Progenitor cell of endocrine pancreas (in vitro differentiated cells): ENCODE measurements around the gene POLR3GL. TPM values are rescaled to one million over a fixed set of nuclear protein-coding genes. Genes with fewer than 3 reads are reported as not detected.
"Not testable (repeated sequence)": the region's sequence is repeated elsewhere in the genome, so short reads cannot be mapped to it uniquely, and the experiment has no call there.

ENCODE experiments used
- DNase-seq: peaks from one replicate; pipeline ENCODE4 v3.0.0; 2021; ENCODE audit warnings: low spot score; ENCODE audit not compliant: unreplicated experiment
- H3K27ac Mint-ChIP-seq: 2 replicates; pipeline ENCODE4 v1.8.0; 2021; ENCODE audit warnings: mild to moderate bottlenecking, moderate library complexity, mixed read lengths
- H3K27me3 Mint-ChIP-seq: 2 replicates; pipeline ENCODE4 v1.8.0; 2021; ENCODE audit warnings: mixed read lengths
- H3K36me3 Mint-ChIP-seq: 2 replicates; pipeline ENCODE4 v1.8.0; 2022; ENCODE audit warnings: mixed read lengths; ENCODE audit not compliant: insufficient read depth
- H3K4me1 Mint-ChIP-seq: 2 replicates; pipeline ENCODE4 v1.8.0; 2021; ENCODE audit warnings: low read depth, mixed read lengths
- H3K4me3 Mint-ChIP-seq: 2 replicates; pipeline ENCODE4 v1.8.0; 2021; ENCODE audit warnings: low read depth, mild to moderate bottlenecking, moderate library complexity, mixed read lengths
- H3K9me3 Mint-ChIP-seq: 2 replicates; pipeline ENCODE4 v1.8.0; 2021; ENCODE audit warnings: low read depth, mixed read lengths
- CTCF ChIP-seq: fragments of 200-600 bp; sonication (generic); IDR thresholded peaks from one replicate; pipeline ENCODE4 v1.5.0; 2021; ENCODE audit warnings: antibody characterized with exemption, mild to moderate bottlenecking; ENCODE audit not compliant: unreplicated experiment
- total RNA-seq: library from RNA; stranded (reverse); gene quantifications from 2 replicates; pipeline ENCODE4 v1.2.1, GENCODE V29; 2021

The POLR3GL gene
- total RNA-seq, 1 donor from 2014 or later, result 13.7 TPM

GRCh38 chr1:145918992-145919939 is 45.2 kb upstream of the POLR3GL start:
- no peak for TF ChIP-seq CTCF
- Mint-ChIP-seq H3K27me3 (no peaks in the 10 kb centered on the region), H3K9me3 (no peaks in the 10 kb centered on the region), H3K4me1 (peaks cover 14% of the 10 kb centered on the region), H3K27ac (peak overlapping the region; percentile 96), H3K4me3 (peak overlapping the region; percentile 92), H3K36me3 (peaks cover 7% of the 10 kb centered on the region)
- no peak for DNase-seq

DNA sequence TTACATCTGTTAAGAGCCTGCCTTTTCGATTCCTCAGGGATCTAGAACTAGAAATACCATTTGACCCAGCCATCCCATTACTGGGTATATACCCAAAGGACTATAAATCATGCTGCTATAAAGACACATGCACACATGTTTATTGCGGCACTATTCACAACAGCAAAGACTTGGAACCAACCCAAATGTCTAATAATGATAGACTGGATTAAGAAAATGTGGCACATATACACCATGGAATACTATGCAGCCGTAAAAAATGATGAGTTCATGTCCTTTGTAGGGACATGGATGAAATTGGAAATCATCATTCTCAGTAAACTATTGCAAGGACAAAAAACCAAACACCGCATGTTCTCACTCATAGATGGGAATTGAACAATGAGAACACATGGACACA is 44.2 kb upstream of the POLR3GL start:
- H3K27ac Mint-ChIP-seq, DNase-seq, H3K36me3 Mint-ChIP-seq, H3K27me3 Mint-ChIP-seq, H3K9me3 Mint-ChIP-seq: not testable (repeated sequence)
- peaks cover 14% of the 10 kb centered on the region for H3K4me1 Mint-ChIP-seq
- H3K4me3 Mint-ChIP-seq, result peak overlapping the region; percentile 92

DNA sequence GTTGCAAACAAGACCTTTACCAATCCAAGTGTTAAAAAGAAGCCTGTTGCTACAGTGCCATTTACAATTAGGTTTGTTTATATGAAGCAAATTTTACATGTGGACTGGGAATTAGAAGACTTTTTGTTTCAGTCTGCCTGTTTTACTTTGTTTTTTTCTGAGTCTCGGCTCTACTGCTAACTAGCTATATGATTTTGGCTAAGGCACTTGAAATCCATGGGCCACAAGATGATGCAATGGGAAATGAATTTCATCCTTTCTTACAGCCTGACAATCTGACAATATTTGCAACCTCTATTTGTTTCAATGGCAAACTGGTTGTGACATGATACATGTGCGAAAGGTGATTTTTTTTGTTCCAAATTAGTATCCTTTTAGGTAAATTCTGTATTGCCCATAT is 42.2 kb upstream of the POLR3GL start:
- no peaks in the 10 kb centered on the region for H3K27me3 Mint-ChIP-seq
- TF ChIP-seq CTCF, result no peak
- no peak overlapping the region for H3K27ac Mint-ChIP-seq
- peaks cover 15% of the 10 kb centered on the region for H3K4me1 Mint-ChIP-seq
- no peak for DNase-seq
- no peak overlapping the region for H3K4me3 Mint-ChIP-seq
- H3K36me3 Mint-ChIP-seq, result peaks cover 2% of the 10 kb centered on the region
- no peaks in the 10 kb centered on the region for H3K9me3 Mint-ChIP-seq

GRCh38 chr1:145926686-145927062 is 37.8 kb upstream of the POLR3GL start:
- Mint-ChIP-seq H3K27me3 (no peaks in the 10 kb centered on the region), H3K9me3 (no peaks in the 10 kb centered on the region), H3K36me3 (peaks cover 2% of the 10 kb centered on the region), H3K4me1 (peaks cover 4% of the 10 kb centered on the region), H3K4me3 (no peak overlapping the region), H3K27ac (no peak overlapping the region)
- DNase-seq, result no peak
- TF ChIP-seq CTCF, result no peak

DNA sequence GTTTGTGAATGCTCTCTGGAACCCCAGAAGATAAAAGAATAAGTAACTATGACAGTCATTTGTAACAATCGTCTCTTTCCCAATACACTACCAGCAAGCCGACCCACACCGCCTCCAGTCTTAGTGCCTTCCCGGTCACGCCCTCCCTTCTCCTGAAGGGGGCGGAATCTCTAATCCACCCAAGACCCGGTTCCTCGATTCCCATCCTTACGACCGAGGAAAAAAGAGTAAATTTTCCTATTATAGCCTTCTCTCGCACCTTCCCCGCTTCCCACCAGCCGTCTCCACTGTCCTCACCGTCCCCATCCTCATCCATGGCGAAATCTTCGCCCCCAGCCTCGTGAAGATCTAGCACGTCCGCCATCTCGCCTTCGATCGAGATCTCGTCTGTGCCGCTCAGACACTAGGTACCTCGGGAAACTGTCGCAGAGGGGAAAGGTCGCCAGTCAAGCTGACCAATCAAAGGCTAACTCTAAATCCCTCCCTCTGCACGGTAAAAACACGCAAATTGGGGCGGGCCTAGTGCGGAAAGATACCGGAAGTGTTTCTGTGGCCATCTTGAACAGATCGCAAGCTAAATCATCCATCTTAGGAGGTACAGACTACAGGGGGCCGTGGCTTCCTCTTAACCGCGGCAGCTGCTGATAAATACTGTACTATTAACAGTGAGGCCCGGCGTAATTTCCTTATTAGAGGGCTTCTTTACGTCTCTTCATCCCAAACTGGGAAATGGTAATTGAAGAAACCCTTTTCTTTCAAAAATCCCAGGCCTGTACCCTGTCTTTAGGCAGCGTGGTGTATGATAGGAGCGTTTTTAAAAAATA is 37.2 kb upstream of the POLR3GL start, which contains the start of gene RBM8A:
Gene RBM8A, minus strand, starts transcription at position 422 of the 824 bp plus-strand sequence. Its CDS starts 58 bp downstream, at position 364.
- peaks cover 2% of the 10 kb centered on the region for H3K36me3 Mint-ChIP-seq
- H3K4me1 Mint-ChIP-seq, result peaks cover 4% of the 10 kb centered on the region
- DNase-seq, result peak; percentile 78
- no peak within 1 kb of the TSS for H3K27ac Mint-ChIP-seq
- H3K4me3 Mint-ChIP-seq, result no peak within 1 kb of the TSS
- no peaks in the 10 kb centered on the region for H3K27me3 Mint-ChIP-seq
- TF ChIP-seq CTCF, result peak; percentile 74
- H3K9me3 Mint-ChIP-seq, result no peaks in the 10 kb centered on the region
